ENCODE data around the gene ODR4.

- no peak for TF ChIP-seq FOXJ3 (CRISPR knock-in tag; IDR thresholded peaks at IDR 0.05; ENCODE audit: borderline replicate concordance)
- no peak for TF ChIP-seq STAT6 (CRISPR knock-in tag; conservative IDR thresholded peaks at IDR 0.05; ENCODE audit: low read depth)
- TF ChIP-seq TCF7 (CRISPR knock-in tag; IDR thresholded peaks at IDR 0.05; ENCODE audit: low read depth) = no peak
- no peak for TF ChIP-seq CTCF (IDR thresholded peaks at IDR 0.05)
- TF ChIP-seq NR2C2 (CRISPR knock-in tag; IDR thresholded peaks at IDR 0.05) = no peak
- TF ChIP-seq ELF4 (CRISPR knock-in tag; IDR thresholded peaks at IDR 0.05; ENCODE audit: low read depth) = no peak
- TF ChIP-seq ZNF121 (CRISPR knock-in tag; IDR thresholded peaks at IDR 0.05) = no peak
- no peak for TF ChIP-seq CREB1 (CRISPR knock-in tag; IDR thresholded peaks at IDR 0.05)
- TF ChIP-seq NFE2L1 (CRISPR knock-in tag; IDR thresholded peaks at IDR 0.05) = no peak
These were observed 87.9 kb downstream of the ODR4 start for GRCh38 chr1:186463511-186463910.
